SU-DHL-6 (cell line): ENCODE data around the gene HCN3.

Experiments used
- CTCF ChIP-seq: fragments of 200-600 bp; sonication (generic); IDR thresholded peaks from one replicate; pipeline ENCODE4 v1.5.1; 2017; ENCODE audit warnings: antibody characterized with exemption, mild to moderate bottlenecking, low read length, moderate library complexity; ENCODE audit not compliant: insufficient read depth, poor library complexity, severe bottlenecking
- EZH2phosphoT487 ChIP-seq: fragments of 200-600 bp; sonication (generic), shearing (Covaris generic); conservative IDR thresholded peaks from 2 replicates; pipeline ENCODE4 v1.6.1; 2018; ENCODE audit warnings: mild to moderate bottlenecking, antibody characterized with exemption, low read length, moderate library complexity, mixed read lengths

DNA sequence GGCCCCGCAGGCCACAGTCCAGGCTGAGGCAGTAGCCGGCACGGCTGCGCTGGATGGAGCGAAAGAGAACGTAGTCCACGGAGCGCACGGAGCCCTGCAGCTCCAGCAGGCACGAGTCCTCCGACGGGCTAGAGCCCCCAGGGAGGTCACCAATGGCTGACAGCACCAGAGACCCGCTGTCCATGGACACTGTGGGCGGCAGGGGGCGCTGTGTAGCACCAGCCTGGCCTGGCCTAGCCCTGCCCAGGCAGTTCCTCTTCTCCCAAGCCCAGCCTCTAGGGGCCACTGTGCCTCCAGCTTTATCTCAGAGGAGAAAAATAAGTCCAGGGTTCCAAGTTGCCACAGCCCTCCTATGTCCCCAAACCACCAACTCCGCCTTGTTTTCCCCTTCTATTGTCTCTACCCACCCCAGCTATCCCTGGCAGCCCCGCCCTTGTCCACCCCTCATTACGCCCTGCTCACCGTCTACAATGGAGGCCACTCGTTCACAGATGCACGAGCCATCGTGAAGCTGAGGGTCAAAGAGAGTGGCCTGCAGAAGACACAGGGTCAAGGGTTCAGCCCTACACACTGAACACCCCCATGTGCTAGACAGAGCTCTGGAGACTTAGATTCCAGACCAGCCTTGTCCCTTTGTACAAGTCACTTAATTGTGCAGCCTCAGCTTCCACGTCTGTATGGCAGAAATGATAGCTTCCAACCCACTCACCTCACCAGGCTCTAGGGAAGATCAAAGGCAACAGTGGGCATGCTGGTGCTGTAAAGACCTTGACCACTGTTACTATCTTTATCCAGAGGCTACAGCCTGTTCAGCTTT is 26.4 kb upstream of the HCN3 start:
- TF ChIP-seq CTCF (peak; percentile 99), EZH2phosphoT487 (no peak)
